Activated CD4-positive, alpha-beta memory T cell treated with anti-CD3 and anti-CD28 coated beads, Interleukin-2, amount 10 ng/mL, durations not matched to agents 7 days and 5 days (primary cell): ENCODE data around the gene CORIN. TPM values are rescaled to one million over a fixed set of nuclear protein-coding genes. Genes with fewer than 3 reads are reported as not detected.

ENCODE experiments used
- CTCF ChIA-PET: fragments of 350-600 bp; sonication (Branson Sonifier 250); formaldehyde crosslinking; loops from one replicate; lab custom pipeline; 2021; ENCODE audit warnings: antibody characterized with exemption, inconsistent platforms; lab: Charles Lee
- POLR2A ChIA-PET: fragments of 350-600 bp; sonication (Branson Sonifier 250); formaldehyde crosslinking; loops from one replicate; lab custom pipeline; 2021; ENCODE audit warnings: antibody characterized with exemption; lab: Charles Lee
- DNase-seq: peaks from one replicate; pipeline ENCODE4 v3.0.0-alpha.2; 2020
- H3K27ac Mint-ChIP-seq: one replicate; pipeline ENCODE4 v1.8.0; 2021; ENCODE audit warnings: mild to moderate bottlenecking, mixed read lengths
- H3K27me3 Mint-ChIP-seq: one replicate; pipeline ENCODE4 v1.8.0; 2021; ENCODE audit warnings: mixed read lengths
- H3K36me3 Mint-ChIP-seq: one replicate; pipeline ENCODE4 v1.8.0; 2021; ENCODE audit warnings: low read depth, mixed read lengths
- H3K4me1 Mint-ChIP-seq: one replicate; pipeline ENCODE4 v1.8.0; 2021; ENCODE audit warnings: mixed read lengths
- H3K4me3 Mint-ChIP-seq: one replicate; pipeline ENCODE4 v1.8.0; 2021; ENCODE audit warnings: mild to moderate bottlenecking, mixed read lengths
- H3K9me3 Mint-ChIP-seq: one replicate; pipeline ENCODE4 v1.8.0; 2021; ENCODE audit warnings: mixed read lengths
- total RNA-seq, 2 experiments: library from RNA; stranded (reverse); gene quantifications; one replicate each; pipeline ENCODE4 v1.2.3, GENCODE V29; 2021

CORIN gene
- total RNA-seq, 2 experiments from 2014 or later = 0.08 TPM; not detected in 1

- no peak for DNase-seq
- Mint-ChIP-seq H3K9me3 (no peaks in the 10 kb centered on the region), H3K4me1 (no peaks in the 10 kb centered on the region), H3K36me3 (no peaks in the 10 kb centered on the region), H3K27ac (no peak overlapping the region), H3K27me3 (peaks cover 3% of the 10 kb centered on the region), H3K4me3 (no peak overlapping the region)
- POLR2A ChIA-PET = no interaction called here
- CTCF ChIA-PET = no interaction called here
Measured at GRCh38 chr4:47631161-47631560, 206.7 kb downstream of the CORIN start.

GRCh38 chr4:47624031-47624441, 213.8 kb downstream of the CORIN start:
- peaks cover 3% of the 10 kb centered on the region for H3K27me3 Mint-ChIP-seq
- no peaks in the 10 kb centered on the region for H3K9me3 Mint-ChIP-seq
- DNase-seq = no peak
- H3K27ac Mint-ChIP-seq = no peak overlapping the region
- no peaks in the 10 kb centered on the region for H3K4me1 Mint-ChIP-seq
- no peaks in the 10 kb centered on the region for H3K36me3 Mint-ChIP-seq
- ChIA-PET CTCF (no interaction called here), POLR2A (no interaction called here)
- no peak overlapping the region for H3K4me3 Mint-ChIP-seq

GRCh38 chr4:47621181-47621580, 216.7 kb downstream of the CORIN start:
- CTCF ChIA-PET = no interaction called here
- H3K4me3 Mint-ChIP-seq = no peak overlapping the region
- peaks cover 1% of the 10 kb centered on the region for H3K27me3 Mint-ChIP-seq
- no peaks in the 10 kb centered on the region for H3K36me3 Mint-ChIP-seq
- no peaks in the 10 kb centered on the region for H3K4me1 Mint-ChIP-seq
- POLR2A ChIA-PET = no interaction called here
- no peak for DNase-seq
- H3K27ac Mint-ChIP-seq = no peak overlapping the region
- no peaks in the 10 kb centered on the region for H3K9me3 Mint-ChIP-seq

GRCh38 chr4:47619691-47620090, 218.2 kb downstream of the CORIN start:
- no peaks in the 10 kb centered on the region for H3K36me3 Mint-ChIP-seq
- H3K4me1 Mint-ChIP-seq = no peaks in the 10 kb centered on the region
- ChIA-PET POLR2A (no interaction called here), CTCF (no interaction called here)
- H3K9me3 Mint-ChIP-seq = no peaks in the 10 kb centered on the region
- no peaks in the 10 kb centered on the region for H3K27me3 Mint-ChIP-seq
- H3K27ac Mint-ChIP-seq = no peak overlapping the region
- no peak for DNase-seq
- no peak overlapping the region for H3K4me3 Mint-ChIP-seq

GRCh38 chr4:47617607-47618006, 220.3 kb downstream of the CORIN start:
- Mint-ChIP-seq H3K36me3 (no peaks in the 10 kb centered on the region), H3K9me3 (peaks cover 3% of the 10 kb centered on the region), H3K27ac (no peak overlapping the region), H3K4me3 (no peak overlapping the region), H3K27me3 (no peaks in the 10 kb centered on the region), H3K4me1 (no peaks in the 10 kb centered on the region)
- CTCF ChIA-PET = no interaction called here
- DNase-seq = no peak
- POLR2A ChIA-PET = no interaction called here

GRCh38 chr4:47615385-47615784, 222.5 kb downstream of the CORIN start:
- CTCF ChIA-PET = no interaction called here
- peaks cover 5% of the 10 kb centered on the region for H3K9me3 Mint-ChIP-seq
- POLR2A ChIA-PET = no interaction called here
- H3K4me3 Mint-ChIP-seq = no peak overlapping the region
- H3K27me3 Mint-ChIP-seq = peaks cover 4% of the 10 kb centered on the region
- no peaks in the 10 kb centered on the region for H3K4me1 Mint-ChIP-seq
- no peaks in the 10 kb centered on the region for H3K36me3 Mint-ChIP-seq
- H3K27ac Mint-ChIP-seq = no peak overlapping the region
- DNase-seq = no peak

GRCh38 chr4:47612116-47613023, 225.5 kb downstream of the CORIN start:
- Mint-ChIP-seq H3K27me3 (peaks cover 4% of the 10 kb centered on the region), H3K4me3 (no peak overlapping the region), H3K36me3 (no peaks in the 10 kb centered on the region), H3K4me1 (no peaks in the 10 kb centered on the region), H3K27ac (no peak overlapping the region), H3K9me3 (peaks cover 5% of the 10 kb centered on the region)
- ChIA-PET CTCF (no interaction called here), POLR2A (no interaction called here)
- no peak for DNase-seq

- Mint-ChIP-seq H3K4me3 (no peak overlapping the region), H3K36me3 (no peaks in the 10 kb centered on the region), H3K27ac (no peak overlapping the region), H3K27me3 (peaks cover 8% of the 10 kb centered on the region), H3K4me1 (no peaks in the 10 kb centered on the region), H3K9me3 (peaks cover 3% of the 10 kb centered on the region)
- DNase-seq = no peak
- ChIA-PET POLR2A (no interaction called here), CTCF (no interaction called here)
Measured at GRCh38 chr4:47606482-47606881, 231.4 kb downstream of the CORIN start.

- H3K27ac Mint-ChIP-seq = no peak overlapping the region
- H3K4me3 Mint-ChIP-seq = no peak overlapping the region
- no peaks in the 10 kb centered on the region for H3K27me3 Mint-ChIP-seq
- no peaks in the 10 kb centered on the region for H3K4me1 Mint-ChIP-seq
- H3K36me3 Mint-ChIP-seq = no peaks in the 10 kb centered on the region
- CTCF ChIA-PET = interaction anchor here (0.7 kb wide), 1 partner anchor 426 kb away, joined by 7 read pairs; no protein-coding TSS in a partner anchor
- peaks cover 3% of the 10 kb centered on the region for H3K9me3 Mint-ChIP-seq
- DNase-seq = no peak
- POLR2A ChIA-PET = no interaction called here
Measured at GRCh38 chr4:47598896-47599295, 239.0 kb downstream of the CORIN start.

- Mint-ChIP-seq H3K4me1 (no peaks in the 10 kb centered on the region), H3K27ac (no peak overlapping the region), H3K4me3 (no peak overlapping the region), H3K9me3 (peaks cover 3% of the 10 kb centered on the region), H3K36me3 (no peaks in the 10 kb centered on the region), H3K27me3 (no peaks in the 10 kb centered on the region)
- POLR2A ChIA-PET = no interaction called here
- CTCF ChIA-PET = no interaction called here
- no peak for DNase-seq
Measured at GRCh38 chr4:47598320-47598719, 239.5 kb downstream of the CORIN start.

GRCh38 chr4:47597696-47598095, 240.2 kb downstream of the CORIN start:
- Mint-ChIP-seq H3K27me3 (no peaks in the 10 kb centered on the region), H3K36me3 (no peaks in the 10 kb centered on the region), H3K27ac (no peak overlapping the region), H3K4me3 (no peak overlapping the region), H3K4me1 (no peaks in the 10 kb centered on the region), H3K9me3 (no peaks in the 10 kb centered on the region)
- ChIA-PET CTCF (interaction anchor here (0.7 kb wide), 1 partner anchor 118 kb away, joined by 3 read pairs; no protein-coding TSS in a partner anchor), POLR2A (no interaction called here)
- no peak for DNase-seq

- ChIA-PET POLR2A (interaction anchor here (0.6 kb wide), 1 partner anchor 343 kb away, joined by 3 read pairs; no protein-coding TSS in a partner anchor), CTCF (no interaction called here)
- H3K9me3 Mint-ChIP-seq = no peaks in the 10 kb centered on the region
- no peak overlapping the region for H3K4me3 Mint-ChIP-seq
- peaks cover 4% of the 10 kb centered on the region for H3K36me3 Mint-ChIP-seq
- no peak for DNase-seq
- no peaks in the 10 kb centered on the region for H3K27me3 Mint-ChIP-seq
- H3K4me1 Mint-ChIP-seq = no peaks in the 10 kb centered on the region
- no peak overlapping the region for H3K27ac Mint-ChIP-seq
Measured at GRCh38 chr4:47590325-47590724, 247.5 kb downstream of the CORIN start.

GRCh38 chr4:47579235-47579634, 258.6 kb downstream of the CORIN start:
- Mint-ChIP-seq H3K27me3 (no peaks in the 10 kb centered on the region), H3K27ac (no peak overlapping the region), H3K4me1 (no peaks in the 10 kb centered on the region), H3K36me3 (peaks cover 4% of the 10 kb centered on the region), H3K4me3 (no peak overlapping the region), H3K9me3 (no peaks in the 10 kb centered on the region)
- POLR2A ChIA-PET = no interaction called here
- no peak for DNase-seq
- CTCF ChIA-PET = interaction anchor here (0.9 kb wide), 1 partner anchor 14 kb away, joined by 3 read pairs; no protein-coding TSS in a partner anchor
